Stimulated activated CD4-positive, alpha-beta T cell treated with anti-CD3 and anti-CD28 coated beads, Interleukin-1b, Interleukin-23, amount 100 ng/mL, for 24 hours (primary cell): ENCODE data around the gene PTPRO.
"Not testable (repeated sequence)": the region's sequence is repeated elsewhere in the genome, so short reads cannot be mapped to it uniquely, and the experiment has no call there.

Experiments used
- DNase-seq, 4 experiments: peaks; one replicate each; pipeline ENCODE4 v3.0.0-alpha.2; 2020; ENCODE audit warnings: low read depth in 4 of 4, low spot score in 1 of 4

PTPRO gene

DNA sequence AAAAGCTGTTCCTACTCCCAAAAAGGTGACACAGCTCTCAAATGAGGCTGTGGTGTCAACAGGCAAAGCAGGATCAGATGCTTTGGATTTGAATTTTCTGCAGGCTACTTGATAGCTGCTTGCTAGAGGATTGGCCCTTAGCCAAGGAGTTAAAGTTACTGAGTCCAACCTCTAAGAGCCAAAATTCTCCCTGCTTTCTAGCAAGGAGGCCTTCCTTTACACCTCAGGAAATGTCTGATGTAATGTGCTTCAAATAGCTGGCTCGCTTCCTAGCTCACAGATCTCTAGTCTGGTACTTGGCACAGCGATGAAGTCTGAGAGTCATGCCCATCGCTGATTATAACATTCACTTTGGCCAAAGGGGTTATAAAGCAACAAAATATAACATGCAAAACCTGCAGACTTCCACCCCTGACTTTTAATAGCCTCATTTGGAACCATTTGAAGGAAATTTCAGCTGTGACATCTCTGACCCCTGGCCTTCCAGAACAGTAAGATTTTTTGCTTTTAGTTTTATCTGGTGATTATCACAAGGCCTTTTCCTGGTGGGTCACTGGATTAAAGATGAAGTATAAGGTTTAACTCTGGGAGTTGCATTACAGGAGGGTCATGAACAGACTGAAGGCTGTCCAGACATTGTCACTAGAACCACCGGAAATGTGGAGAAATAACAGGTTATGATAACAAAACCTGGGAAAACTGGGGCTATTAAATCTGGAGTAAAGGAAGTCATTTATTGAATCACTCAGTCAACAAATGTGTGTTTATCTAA, 277.1 kb downstream of the PTPRO start:
- DNase-seq, result no peak

DNA sequence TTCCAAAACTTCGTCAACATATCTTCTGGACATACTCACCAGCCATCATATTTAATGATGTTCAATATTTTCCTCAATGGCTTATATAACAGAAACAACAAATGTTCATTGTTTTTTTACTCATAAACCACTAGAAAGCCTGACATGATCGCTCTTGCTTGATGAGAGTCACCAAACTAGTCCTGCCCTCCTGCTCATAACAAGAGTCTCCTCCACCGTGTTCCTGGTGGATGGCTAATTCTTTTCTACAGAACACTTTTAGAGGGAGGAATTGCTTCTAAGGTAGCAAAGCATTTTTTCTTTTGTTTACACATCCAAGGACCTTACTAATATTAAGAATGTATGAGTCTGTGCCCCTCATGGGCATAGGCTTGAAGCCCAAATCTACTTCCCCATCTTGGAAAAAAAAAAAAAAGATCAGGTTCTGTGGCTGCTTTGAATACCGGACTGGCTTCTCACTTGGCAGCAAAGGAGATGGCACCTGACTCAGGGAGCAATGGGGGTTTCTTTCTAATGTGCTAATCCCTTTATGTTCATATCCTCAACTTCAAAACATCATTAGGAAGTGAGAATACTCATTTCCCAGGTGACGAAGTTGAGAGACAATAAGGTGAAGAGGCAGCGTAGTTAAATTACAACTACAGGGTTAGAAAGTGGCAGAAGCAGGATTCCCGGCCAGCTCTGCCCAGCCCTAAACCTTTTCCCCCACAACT, 278.1 kb downstream of the PTPRO start:
- DNase-seq, result no peak

DNA sequence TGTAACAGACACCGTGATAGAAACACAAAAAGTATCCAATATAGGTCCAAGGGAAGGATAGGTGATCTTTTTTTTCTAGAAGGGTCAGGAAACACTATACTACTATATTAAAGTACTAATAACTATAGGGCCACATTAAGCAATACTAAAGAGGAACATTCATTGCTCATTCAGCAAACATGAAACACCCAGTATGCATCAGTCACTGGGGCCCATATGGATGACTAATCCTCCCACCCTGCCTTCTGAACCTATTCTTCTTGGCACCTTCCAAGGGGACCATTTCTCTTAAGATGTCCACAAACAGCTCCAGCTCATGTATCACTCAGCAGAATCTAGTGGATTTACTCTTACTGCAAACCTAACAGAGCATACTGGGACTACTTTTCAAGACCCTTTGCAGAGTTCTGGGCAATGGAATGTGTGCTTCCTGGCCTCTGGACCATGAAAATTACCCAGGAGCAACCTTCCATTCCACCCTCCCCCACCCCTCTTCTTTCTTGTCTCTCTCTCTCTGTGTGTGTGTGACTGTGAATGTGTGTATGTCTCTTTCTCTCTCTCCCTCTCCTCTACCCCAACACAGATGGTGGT, 279.0 kb downstream of the PTPRO start:
- DNase-seq, result no peak

DNA sequence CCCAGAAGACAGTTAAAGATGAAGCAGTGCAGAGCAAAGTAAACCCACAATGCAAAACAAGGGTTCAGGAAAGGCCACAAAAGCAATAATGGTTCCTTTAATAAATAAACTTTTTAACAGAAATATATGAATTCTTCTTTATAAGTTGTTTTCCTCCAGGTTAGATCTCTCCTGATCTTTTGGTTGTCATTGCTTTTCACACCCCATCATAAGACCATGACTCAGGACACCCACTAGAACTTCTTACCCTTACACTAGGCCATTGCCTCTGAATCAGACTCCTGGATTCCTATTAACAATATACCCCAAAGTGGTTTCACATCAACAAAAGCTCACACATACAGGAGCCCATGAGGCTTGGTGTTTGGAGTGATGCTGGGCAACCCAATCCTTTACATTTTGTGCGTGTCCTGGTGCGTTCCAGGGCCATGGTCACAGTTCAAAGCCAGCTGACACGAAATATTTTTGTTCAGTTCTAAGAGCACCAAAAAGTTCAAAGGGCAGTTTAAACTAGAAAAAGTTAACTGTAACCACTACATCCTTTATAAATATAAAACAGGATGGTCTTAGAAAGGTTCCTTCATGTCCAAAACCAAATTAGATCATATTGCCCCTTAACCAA, 279.9 kb downstream of the PTPRO start:
- no peak for DNase-seq

DNA sequence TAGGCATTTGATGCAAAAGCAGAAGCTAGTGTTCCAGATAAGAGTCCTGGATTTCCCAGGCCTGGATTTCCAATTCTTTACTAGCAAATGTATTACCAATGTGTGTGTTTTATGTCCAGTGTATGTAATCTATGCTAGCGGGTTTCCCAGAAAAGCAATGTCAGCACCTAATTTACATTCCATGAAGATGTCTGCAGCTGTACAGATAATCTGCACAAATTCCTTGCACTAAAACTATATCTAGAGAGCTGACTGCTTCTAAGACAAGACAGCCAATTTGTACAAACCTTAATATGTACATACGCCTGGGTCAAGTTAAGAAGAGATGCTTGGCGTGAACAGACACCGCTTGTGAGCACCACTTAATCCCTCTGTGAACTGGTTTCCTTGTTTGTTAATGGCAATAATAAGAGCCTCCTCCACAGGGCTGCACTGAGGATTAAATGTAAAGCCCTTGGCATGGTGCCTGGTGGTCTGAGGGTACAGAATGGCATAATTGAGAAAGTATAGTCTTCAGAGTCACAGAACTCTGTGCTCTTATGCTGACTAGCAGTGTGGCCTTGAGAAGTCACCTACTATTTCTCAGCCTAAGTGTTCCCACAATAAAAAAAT, 281.3 kb downstream of the PTPRO start:
- DNase-seq, result no peak

DNA sequence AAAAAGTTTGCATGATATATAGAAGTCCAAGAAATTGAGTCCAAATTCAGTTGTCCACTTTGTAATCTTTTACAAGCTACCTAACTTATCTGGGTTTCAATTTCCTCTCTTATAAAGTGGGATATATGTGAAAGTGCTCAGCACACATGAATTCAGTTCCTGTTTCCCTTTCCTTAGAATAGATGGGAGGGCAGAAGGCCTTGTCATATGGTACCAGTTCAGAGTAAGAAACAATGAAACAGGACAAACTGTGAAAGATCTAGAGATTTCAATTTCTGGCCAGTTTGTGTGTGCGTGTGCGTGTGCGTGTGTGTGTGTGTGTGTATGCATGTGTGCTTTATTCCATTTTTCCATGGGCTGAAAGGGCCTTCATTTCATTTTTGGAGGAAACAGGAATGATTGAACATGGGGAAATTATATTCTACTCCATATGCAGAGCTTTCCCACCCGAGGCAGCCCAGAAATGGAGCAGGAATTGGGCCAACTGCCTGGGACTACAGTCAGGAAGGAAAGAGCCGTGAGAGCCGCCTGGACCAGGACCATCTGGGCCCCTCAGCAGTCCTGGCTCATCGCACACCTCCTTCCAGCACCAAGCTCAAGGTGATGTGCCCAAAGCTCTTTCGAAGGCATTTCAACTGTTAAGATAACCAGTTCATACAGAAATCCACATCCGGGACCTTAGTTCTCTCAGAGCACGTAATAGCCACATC, 283.7 kb downstream of the PTPRO start:
- no peak for DNase-seq

DNA sequence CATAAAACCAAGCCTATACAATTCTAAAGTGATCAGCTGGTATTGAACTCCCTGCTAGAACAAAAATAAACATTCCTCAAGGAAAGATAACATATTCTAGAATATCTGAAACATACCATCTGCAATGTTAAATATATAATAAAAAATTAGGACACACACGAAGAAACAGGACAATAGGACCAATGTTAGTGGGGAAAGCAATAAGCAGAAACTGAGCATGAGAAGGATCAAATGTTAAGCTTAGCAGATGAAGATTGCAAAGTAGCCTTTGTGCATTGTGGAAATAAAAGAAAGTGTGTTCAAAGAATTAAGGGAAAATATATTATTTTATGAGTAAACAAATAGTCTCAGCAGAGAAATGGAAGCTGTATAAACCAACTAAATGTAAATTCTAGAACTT, 286.1 kb downstream of the PTPRO start:
- no peak for DNase-seq

DNA sequence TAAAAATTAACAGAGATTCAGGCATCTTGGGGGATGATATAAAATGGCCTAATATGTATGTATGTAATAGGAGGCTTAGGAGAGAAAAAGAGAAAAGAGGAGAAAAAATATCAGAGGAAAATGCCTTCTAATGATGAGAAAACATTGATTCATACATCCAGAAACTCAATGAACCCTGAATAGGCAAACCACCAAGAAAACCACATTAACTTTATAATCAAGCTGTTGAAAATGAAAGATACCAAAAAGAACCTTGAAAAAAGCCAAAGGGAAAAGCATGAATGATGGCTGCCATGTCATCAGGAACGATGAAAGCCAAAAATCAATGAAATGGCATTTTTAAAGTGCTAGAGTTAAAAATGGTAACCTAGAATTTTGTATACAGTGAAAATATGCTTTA, 286.6 kb downstream of the PTPRO start:
- DNase-seq, result no peak

DNA sequence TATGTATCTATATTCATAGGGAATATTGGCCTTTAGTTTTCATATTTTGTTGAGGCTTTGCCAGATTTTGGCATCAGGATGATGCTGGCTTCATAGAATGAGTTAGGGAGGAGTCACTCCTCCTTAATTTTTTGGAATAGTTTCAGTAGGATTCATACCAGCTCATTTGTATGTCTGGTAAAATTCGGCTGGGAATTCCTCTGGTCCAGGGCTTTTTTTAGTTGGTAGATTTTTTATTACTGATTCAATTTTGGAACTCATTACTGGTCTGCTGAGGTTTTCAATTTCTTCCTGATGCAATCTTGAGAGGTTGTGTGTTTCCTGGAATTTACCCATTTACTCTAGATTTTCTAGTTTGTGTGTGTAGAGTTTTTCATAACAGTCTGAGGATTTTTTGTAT, 291.7 kb downstream of the PTPRO start:
- no peak for DNase-seq

DNA sequence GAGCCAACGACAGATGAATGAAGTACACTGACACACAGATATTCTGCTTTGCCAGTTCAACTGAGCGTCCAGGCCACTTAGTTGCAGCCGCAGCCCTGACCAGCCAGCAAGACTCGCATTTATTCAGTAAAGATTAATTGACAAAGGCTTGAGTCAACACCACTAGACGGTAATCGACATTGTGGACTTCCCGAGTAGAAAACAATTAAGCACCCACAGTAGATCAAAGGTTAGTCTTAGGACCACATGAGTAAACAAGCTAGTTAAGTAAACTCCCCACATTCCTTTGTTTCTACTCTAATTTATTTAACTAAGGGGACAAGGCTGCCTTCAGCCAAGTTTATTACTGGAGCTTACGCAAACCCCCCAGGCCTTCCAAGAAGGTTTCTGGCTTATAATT, 294.2 kb downstream of the PTPRO start:
- DNase-seq, result not testable (repeated sequence)

DNA sequence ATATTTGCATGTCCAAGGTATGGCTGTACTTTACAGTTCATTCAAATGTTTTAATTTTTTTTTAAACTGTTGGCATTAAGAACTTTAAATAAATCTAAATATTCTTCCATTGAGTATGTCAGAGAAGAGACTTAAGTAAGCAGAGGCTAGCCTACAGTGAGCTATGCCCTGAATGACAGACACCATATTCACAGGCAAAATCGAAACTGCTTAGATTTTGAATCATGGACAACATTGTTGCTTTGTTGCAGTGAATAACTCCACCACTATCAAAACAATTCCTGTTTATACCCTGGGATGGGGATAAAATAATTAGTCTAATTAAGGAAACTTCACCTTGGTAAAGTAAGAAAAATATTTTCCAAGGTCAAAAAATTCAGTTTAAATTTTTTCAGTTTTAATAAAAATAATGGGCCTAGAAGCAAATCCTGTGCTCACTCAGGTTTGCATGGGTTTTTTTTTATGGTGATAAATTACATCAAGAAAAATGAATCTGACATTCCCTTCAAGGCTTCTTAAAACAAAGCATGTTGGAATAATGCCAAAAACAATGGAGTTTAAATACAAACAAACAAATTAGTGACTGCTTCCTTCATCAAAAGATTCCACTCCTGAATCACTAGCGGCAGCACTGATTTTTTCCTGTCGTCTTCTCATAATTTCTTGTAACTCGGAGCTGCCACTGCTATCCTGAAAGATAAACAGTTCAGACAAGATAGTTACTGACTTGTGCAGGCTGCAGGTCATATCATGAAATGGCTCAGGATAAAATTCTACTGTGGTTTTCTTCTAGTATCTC, 298.6 kb downstream of the PTPRO start:
- DNase-seq, result no peak

DNA sequence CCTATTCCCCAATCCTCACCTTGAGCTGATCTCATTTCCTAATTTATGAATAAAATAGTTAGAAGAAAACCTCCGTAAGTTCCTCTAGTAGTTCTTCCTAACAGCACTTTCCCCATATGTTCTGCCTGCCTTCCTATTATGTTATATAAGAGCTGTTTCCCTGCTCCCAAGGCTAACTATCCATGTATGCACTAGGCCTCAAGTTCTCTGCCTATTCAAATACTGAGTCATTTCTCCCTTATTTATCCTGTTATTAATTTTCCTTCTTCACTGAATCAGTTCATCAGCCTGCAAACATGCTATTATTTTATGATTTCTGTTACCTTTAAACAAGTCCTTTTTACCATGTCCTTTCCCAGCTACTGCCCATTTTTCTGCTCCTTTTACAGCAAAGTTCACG, 302.8 kb downstream of the PTPRO start:
- no peak for DNase-seq

DNA sequence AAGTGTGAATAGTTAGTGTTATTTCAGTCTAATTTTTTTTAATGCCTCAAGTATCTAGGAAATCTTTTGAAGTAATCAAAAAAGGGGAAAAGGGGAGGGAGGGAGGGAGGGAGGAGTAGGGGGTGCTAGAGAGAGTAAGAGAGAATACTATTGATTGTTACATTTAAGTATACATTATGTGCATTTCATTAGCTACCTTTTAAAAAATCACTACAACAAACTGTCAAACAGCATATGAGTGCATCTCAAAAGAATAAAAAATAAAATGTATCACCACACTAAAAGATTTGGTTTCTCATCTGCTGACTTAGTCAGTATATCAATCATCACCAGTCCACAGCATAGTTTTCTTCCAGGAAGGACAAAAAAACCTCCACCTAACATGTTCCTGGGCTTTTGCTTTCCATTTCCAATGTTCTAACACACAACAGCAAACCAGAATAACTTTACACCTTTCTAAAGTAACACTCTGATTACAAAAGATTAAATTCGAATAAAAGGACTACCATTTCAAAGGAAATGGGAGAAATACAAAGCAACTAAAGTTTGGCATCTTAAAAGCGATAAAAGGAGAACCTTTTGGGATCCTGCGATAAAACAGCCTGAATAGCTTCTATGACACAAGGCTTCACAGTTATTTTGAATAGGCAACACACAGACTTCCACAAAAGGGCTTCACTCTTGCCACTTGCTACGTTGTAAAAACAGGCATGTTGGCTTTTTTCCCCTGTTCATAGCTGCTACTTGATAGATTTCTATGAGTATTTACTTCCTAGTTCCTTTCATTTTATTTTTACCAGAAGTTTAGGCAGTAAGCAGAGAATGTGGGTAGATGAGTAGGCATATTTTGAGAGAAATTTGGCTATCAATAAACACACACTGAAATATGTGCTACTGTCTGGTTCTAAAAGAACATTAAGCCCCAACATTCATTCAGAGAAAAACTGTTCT, 306.0 kb downstream of the PTPRO start:
- DNase-seq, result no peak

DNA sequence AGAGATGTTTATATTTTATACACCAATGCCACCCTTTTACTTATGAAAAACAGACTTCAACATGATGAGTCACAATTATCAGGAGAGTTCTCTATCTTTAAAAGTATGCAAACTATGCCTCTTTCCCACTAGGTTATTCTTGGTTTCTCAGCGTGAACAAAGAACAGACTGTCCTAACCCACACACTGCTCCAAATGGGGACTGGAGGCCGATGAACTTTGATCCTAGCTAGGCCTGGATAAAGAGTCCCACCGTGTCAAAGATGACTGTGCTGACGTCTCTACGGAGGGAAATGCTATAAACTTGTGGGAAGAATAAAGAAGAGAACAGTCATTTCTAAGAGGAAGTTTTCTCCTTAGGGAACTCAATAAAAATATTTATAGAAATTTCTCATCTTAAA, 306.8 kb downstream of the PTPRO start:
- DNase-seq, result no peak

DNA sequence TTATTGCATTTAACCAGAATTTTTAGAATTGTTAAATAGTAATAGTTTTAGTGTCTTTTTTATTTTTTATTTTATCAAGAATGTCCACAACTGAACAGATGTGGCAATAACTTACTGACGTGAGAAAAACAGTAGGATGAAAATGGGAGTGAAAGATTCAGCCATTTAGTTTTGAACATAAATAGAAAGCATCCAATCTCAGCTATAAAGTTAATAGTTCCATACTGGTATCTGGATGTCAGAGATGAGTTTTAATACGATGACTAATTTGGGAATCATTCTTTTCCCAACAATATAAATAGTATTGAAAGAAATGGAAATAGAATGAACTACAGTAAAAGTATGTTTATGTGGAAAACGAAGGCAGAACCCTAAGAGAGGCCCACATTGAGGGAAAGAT, 307.5 kb downstream of the PTPRO start:
- DNase-seq, result no peak

DNA sequence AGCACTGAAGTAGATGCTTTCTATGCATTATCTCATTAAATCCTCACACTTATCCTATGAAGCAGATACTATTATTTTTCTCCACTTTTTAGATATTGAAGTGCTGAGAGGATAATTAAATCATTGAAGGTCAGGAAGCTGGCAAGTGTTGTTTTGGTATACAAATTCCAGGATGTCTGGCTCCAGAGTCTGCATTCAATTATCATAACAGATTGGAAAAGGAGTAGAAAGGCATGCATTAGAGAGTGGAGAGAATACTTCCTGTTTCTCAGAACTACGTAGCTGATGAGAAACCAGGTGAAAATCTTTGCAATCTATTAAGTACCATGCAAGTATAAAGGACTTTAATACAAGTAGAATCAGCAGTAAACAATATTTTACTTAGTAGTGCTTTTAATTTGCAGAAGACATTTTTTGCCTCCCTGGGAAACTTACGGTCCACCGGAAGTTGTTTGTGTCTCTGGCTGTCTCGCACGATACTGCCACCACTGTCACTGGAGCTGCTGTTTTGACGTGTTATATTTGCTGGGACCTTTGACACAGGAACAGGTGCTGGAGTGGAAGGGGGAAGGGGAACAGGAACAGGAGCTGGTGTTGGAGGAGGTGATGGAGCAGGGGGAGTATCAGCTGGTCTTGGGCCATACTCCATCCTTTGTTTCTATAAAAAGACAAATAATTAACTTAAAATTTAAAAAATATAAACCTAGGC, 308.9 kb downstream of the PTPRO start:
- DNase-seq, result no peak

DNA sequence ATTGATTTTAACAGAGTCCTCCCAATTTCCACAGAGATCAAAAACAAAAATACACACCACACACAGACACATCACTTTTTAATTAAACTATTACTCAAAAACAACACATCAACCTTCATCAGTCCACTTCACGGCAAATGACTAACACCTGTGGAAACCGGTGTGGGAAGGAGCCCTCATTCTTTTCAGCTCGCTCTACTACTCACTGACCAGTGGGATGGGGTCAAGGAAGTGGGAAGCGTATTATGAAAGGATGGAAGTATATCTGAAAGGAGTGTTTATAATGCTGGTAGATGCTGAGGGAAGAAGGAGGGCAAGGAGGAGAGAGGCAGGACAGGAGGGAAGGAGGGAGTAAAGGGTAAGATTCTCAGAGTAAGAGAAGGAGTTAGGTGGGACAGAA, 310.4 kb downstream of the PTPRO start:
- DNase-seq, result no peak

DNA sequence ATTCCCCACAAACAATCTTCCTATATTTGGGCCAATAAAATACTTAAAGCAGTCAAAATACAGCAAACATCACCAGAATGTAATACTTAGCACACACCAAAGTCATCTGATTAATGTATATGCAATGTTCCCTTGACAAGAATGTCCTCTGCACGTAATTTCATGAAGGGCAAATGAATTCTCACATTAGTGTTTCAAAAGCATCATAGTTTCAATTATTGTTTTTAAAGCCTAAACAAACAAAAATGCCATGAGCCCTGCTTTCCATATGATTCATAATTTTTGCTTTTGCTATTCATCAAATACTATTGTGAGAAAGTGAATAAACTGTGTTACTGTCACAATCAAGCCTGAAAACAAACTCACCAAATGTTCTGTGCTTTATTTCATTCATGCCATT, 310.9 kb downstream of the PTPRO start:
- no peak for DNase-seq
